Adrenal gland (tissue), 5 donors: ENCODE results near the gene ABCA4.

Experiments used
- CTCF ChIP-seq, 6 experiments: fragments of 450-650 bp in 4 of 6; fragments of 200-600 bp in 2 of 6; sonication (generic) in 1 of 6; IDR thresholded peaks; 1 replicate in 5 of 6; 2 replicates in 1 of 6; pipeline versions ENCODE4 v1.5.1 to v1.8.0; 2016 to 2021; ENCODE audit warnings: antibody characterized with exemption in 6 of 6, mild to moderate bottlenecking in 2 of 6, moderate library complexity in 1 of 6
- POLR2A ChIP-seq, 2 donors: fragments of 450-650 bp; IDR thresholded peaks; one replicate each; pipeline ENCODE4 v1.6.1; 2017; ENCODE audit warnings: antibody characterized with exemption in 2 of 2, mild to moderate bottlenecking in 2 of 2, moderate library complexity in 1 of 2
- donor health status: DM: no; HTN: no; CAD: no.

- TF ChIP-seq CTCF (IDR thresholded peaks at IDR 0.05) (no peak), POLR2A (IDR thresholded peaks at IDR 0.05) (no peak)
Observed at GRCh38 chr1:94109478-94109877, 11.5 kb downstream of the ABCA4 start.
